ENCODE results near the gene WASF3. TPM values are rescaled to one million over a fixed set of nuclear protein-coding genes. Genes with fewer than 3 reads are reported as not detected.

The WASF3 gene
- total and polyA plus RNA-seq, 10 of the 15 experiments (the other 5 are each of a cell fraction or from before 2014, with no cell fraction given): under 0.01 to 0.10 (median 0.01) TPM; not detected in 7

DNA sequence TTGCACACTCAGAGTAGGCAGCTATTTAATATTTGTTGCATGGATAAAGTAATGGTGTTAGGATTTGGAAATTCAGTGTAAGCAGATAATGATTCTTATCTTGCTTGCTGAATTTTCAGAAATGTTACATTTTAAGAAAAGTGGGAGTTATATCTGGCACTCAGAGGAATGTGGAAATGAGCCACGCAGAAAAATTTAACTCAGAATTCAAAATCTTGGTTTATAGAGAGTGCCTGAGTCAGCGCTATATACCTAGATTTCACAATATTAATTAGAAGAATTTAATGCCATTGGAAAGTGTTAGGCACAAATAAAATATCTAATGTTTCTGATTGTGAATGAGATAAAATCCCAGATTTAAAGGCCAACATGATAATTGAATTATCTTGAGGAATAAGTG is 106.8 kb downstream of the WASF3 start (continued):
- TF ChIP-seq PRDM15 (CRISPR knock-in tag; IDR thresholded peaks at IDR 0.05): no peak
- no peak for TF ChIP-seq MYB (IDR thresholded peaks at IDR 0.05; ENCODE audit: borderline replicate concordance, low read depth, low read length)
- no peak for TF ChIP-seq HSF1 (IDR thresholded peaks at IDR 0.05; ENCODE audit: low read depth, low read length)
- no peak for TF ChIP-seq IKZF2 (IDR thresholded peaks at IDR 0.05)
- TF ChIP-seq MTA2 (IDR thresholded peaks at IDR 0.05; ENCODE audit: low read depth): no peak
- TF ChIP-seq PAX8 (IDR thresholded peaks at IDR 0.05): no peak

GRCh38 chr13:26664876-26665275 is 107.4 kb downstream of the WASF3 start:
- in situ Hi-C loops (cut with MboI) (no loop called here), intact Hi-C loops (cut with micrococcal nuclease; ENCODE audit: unreplicated experiment) (no loop called here)
- Histone ChIP-seq H4K20me1 (ENCODE audit: control insufficient read depth, insufficient read depth) (no peaks in the 10 kb centered on the region), H3K4me2 (ENCODE audit: control insufficient read depth, insufficient read depth) (no peak overlapping the region), H3K4me3 (no peak overlapping the region), H3K36me3 (ENCODE audit: control insufficient read depth in 2 of 2, insufficient read depth in 2 of 2, low read length in 1 of 2) (no peaks in the 10 kb centered on the region), H2AFZ (ENCODE audit: control insufficient read depth, low read depth, low read length) (no peak overlapping the region), H3K4me1 (ENCODE audit: control insufficient read depth, insufficient read depth, low read length) (no peaks in the 10 kb centered on the region), H3K27ac (ENCODE audit: control insufficient read depth, insufficient read depth) (no peak overlapping the region), H3K9ac (ENCODE audit: control insufficient read depth, insufficient read depth, low read length) (no peak overlapping the region), H3K9me3 (replicated peaks; ENCODE audit: control insufficient read depth, insufficient read depth, low read length) (no peaks in the 10 kb centered on the region), H3K79me2 (ENCODE audit: control insufficient read depth, insufficient read depth, low read length) (no peaks in the 10 kb centered on the region), H3K27me3 (replicated peaks in 1 of 2; ENCODE audit: control insufficient read depth in 2 of 2, insufficient read depth in 2 of 2, low read length in 1 of 2) (0 out of 4 replicates have a peak, but pooled peaks cover 0 to 1% of the 10 kb centered on the region in 2 experiments)
- WGBS (ENCODE audit: insufficient coverage, insufficient replicate concordance, low lambda C conversion rate, missing lambda C conversion rate): 54% methylated on average over 3 of the region's 3 CpGs
- SMC1A ChIA-PET (ENCODE audit: uncharacterized antibody, unreplicated experiment): no interaction called here
- no TSS peak for BruUV-seq (replicated peaks)
- RAD21 ChIA-PET (ENCODE audit: unreplicated experiment): no interaction called here
- FAIRE-seq: no peak
- POLR2A ChIA-PET: no interaction called here
- CTCF ChIA-PET: no interaction called here
- ATAC-seq: no peak
- no peak for DNase-seq (ENCODE audit: low read depth, low spot score)
- no peak for TF ChIP-seq EED (IDR thresholded peaks at IDR 0.05; ENCODE audit: low read depth)
- TF ChIP-seq MTA2 (IDR thresholded peaks at IDR 0.05; ENCODE audit: low read depth): no peak
- no peak for TF ChIP-seq DPF2 (IDR thresholded peaks at IDR 0.05)
- TF ChIP-seq HDGF (IDR thresholded peaks at IDR 0.05): no peak
- no peak for TF ChIP-seq MXI1 (IDR thresholded peaks at IDR 0.05; ENCODE audit: low read depth, low read length)
- no peak for TF ChIP-seq ZNF217 (IDR thresholded peaks at IDR 0.05)
- no peak for TF ChIP-seq CBX5 (IDR thresholded peaks at IDR 0.05; ENCODE audit: low read depth)
- no peak for TF ChIP-seq ATF7 (IDR thresholded peaks at IDR 0.05; ENCODE audit: low read depth)
- no peak for TF ChIP-seq RBBP5 (conservative IDR thresholded peaks at IDR 0.05)
- TF ChIP-seq RFX5 (IDR thresholded peaks at IDR 0.05; ENCODE audit: low read depth, low read length): no peak
- TF ChIP-seq BHLHE40 (IDR thresholded peaks at IDR 0.05; ENCODE audit: borderline replicate concordance in 1 of 2, low read depth in 2 of 2, low read length in 1 of 2): no peak
- TF ChIP-seq, protein P1, sequence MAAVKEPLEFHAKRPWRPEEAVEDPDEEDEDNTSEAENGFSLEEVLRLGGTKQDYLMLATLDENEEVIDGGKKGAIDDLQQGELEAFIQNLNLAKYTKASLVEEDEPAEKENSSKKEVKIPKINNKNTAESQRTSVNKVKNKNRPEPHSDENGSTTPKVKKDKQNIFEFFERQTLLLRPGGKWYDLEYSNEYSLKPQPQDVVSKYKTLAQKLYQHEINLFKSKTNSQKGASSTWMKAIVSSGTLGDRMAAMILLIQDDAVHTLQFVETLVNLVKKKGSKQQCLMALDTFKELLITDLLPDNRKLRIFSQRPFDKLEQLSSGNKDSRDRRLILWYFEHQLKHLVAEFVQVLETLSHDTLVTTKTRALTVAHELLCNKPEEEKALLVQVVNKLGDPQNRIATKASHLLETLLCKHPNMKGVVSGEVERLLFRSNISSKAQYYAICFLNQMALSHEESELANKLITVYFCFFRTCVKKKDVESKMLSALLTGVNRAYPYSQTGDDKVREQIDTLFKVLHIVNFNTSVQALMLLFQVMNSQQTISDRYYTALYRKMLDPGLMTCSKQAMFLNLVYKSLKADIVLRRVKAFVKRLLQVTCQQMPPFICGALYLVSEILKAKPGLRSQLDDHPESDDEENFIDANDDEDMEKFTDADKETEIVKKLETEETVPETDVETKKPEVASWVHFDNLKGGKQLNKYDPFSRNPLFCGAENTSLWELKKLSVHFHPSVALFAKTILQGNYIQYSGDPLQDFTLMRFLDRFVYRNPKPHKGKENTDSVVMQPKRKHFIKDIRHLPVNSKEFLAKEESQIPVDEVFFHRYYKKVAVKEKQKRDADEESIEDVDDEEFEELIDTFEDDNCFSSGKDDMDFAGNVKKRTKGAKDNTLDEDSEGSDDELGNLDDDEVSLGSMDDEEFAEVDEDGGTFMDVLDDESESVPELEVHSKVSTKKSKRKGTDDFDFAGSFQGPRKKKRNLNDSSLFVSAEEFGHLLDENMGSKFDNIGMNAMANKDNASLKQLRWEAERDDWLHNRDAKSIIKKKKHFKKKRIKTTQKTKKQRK (IDR thresholded peaks at IDR 0.05; ENCODE audit: low read depth, low read length): no peak
